ENCODE data around the gene TRPT1. TPM values are rescaled to one million over a fixed set of nuclear protein-coding genes. Genes with fewer than 3 reads are reported as not detected.

TRPT1 gene
- total RNA-seq, 1 donor from 2014 or later: 43.2 TPM

DNA sequence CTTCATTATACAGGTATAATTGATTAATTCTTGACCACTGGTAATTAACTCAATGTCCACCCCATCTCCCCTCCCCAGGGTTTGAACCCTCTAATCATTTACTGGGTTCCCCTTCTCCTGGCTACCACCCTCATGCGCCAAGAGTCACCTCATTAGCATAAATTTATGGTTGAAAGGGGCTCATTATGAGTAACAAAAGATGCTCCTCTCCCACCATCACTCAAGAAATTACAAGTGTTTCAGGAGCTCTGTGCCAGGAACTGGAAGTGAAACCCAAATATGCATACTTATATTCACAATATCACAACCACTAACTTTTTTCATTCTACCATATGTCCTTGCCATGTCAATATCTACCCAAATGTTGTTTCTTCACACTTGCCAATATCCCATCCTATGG lies 47.8 kb downstream of the TRPT1 start:
- Mint-ChIP-seq H3K4me3 (no peak overlapping the region), H3K27ac (ENCODE audit: unreplicated experiment) (no peak overlapping the region), H3K4me1 (peaks cover 32% of the 10 kb centered on the region), H3K9me3 (peaks cover 2% of the 10 kb centered on the region), H3K36me3 (ENCODE audit: low read depth) (peaks cover 9% of the 10 kb centered on the region), H3K27me3 (ENCODE audit: low read depth) (no peaks in the 10 kb centered on the region)
- DNase-seq (ENCODE audit: low read depth, low spot score): no peak
- TF ChIP-seq CTCF (conservative IDR thresholded peaks at IDR 0.05): no peak

DNA sequence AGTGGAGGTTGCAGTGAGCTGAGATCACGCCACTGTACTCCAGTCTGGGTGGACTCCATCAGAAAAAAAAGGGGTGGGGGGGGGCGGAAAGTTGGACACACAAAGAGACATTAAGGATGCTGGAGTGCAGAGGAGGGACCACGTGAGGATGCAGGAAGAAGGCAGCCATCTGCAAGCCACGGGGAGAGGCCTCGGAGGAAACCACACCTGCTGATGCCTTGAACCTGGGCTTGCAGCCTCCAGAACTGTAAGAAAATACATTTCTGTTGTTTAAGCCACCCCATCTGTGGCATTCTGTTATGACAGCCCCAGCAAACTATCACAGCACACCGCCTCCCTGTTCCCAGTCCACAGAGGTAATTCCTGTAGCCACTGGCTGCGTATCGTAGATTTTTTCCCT lies 49.2 kb downstream of the TRPT1 start:
- Mint-ChIP-seq H3K27ac (ENCODE audit: unreplicated experiment) (no peak overlapping the region), H3K4me1 (peaks cover 23% of the 10 kb centered on the region), H3K4me3 (no peak overlapping the region), H3K36me3 (ENCODE audit: low read depth) (peaks cover 7% of the 10 kb centered on the region), H3K9me3 (peaks cover 2% of the 10 kb centered on the region), H3K27me3 (ENCODE audit: low read depth) (no peaks in the 10 kb centered on the region)
- DNase-seq (ENCODE audit: low read depth, low spot score): no peak
- no peak for TF ChIP-seq CTCF (conservative IDR thresholded peaks at IDR 0.05)

Other genes starting within 250 kb of the TRPT1 start
- 122 and 124 TPM in 2 replicates for gene OTUB1, start 239.7 kb downstream of the TRPT1 start, total RNA-seq
- 2.4 and 3.0 TPM in 2 replicates for gene FLRT1, start 190.3 kb downstream of the TRPT1 start, total RNA-seq
- gene MACROD1, start 60.1 kb downstream of the TRPT1 start, total RNA-seq: 22.1 and 26.1 TPM in 2 replicates
- 294 and 296 TPM in 2 replicates for gene STIP1, start 40.0 kb downstream of the TRPT1 start, total RNA-seq
- 2.8 and 3.8 TPM in 2 replicates for gene FERMT3, start 19.5 kb downstream of the TRPT1 start, total RNA-seq
- 35.7 and 40.8 TPM in 2 replicates for gene NUDT22, start 88 bp upstream of the TRPT1 start, total RNA-seq
- gene DNAJC4, start 4.4 kb upstream of the TRPT1 start, total RNA-seq: 27.2 TPM in 2 replicates
- 61.2 and 62.7 TPM in 2 replicates for gene VEGFB, start 8.4 kb upstream of the TRPT1 start, total RNA-seq
- 29.2 and 33.7 TPM in 2 replicates for gene FKBP2, start 14.9 kb upstream of the TRPT1 start, total RNA-seq
- gene PPP1R14B, start 20.8 kb upstream of the TRPT1 start, total RNA-seq: 286 and 296 TPM in 2 replicates
- gene PLCB3, start 25.3 kb upstream of the TRPT1 start, total RNA-seq: 36.4 and 40.5 TPM in 2 replicates
- gene BAD, start 58.5 kb upstream of the TRPT1 start, total RNA-seq: 45.3 and 47.1 TPM in 2 replicates
- 55.9 and 61.4 TPM in 2 replicates for gene GPR137, start 59.7 kb upstream of the TRPT1 start, total RNA-seq
- not detected in 2 replicates for gene KCNK4, start 65.1 kb upstream of the TRPT1 start, total RNA-seq
- gene CATSPERZ, start 74.2 kb upstream of the TRPT1 start, total RNA-seq: not detected in 2 replicates
- gene ESRRA, start 79.3 kb upstream of the TRPT1 start, total RNA-seq: 33.8 and 34.7 TPM in 2 replicates
- 201 and 207 TPM in 2 replicates for gene TRMT112, start 91.4 kb upstream of the TRPT1 start, total RNA-seq
- gene PRDX5, start 91.9 kb upstream of the TRPT1 start, total RNA-seq: 148 and 168 TPM in 2 replicates
- 0.91 and 1.1 TPM in 2 replicates for gene CCDC88B, start 114.0 kb upstream of the TRPT1 start, total RNA-seq
- gene RPS6KA4, start 133.0 kb upstream of the TRPT1 start, total RNA-seq: 12.6 and 17.6 TPM in 2 replicates